GM21576 (cell line): ENCODE data around the gene ZNF423.
"Not testable (repeated sequence)": the region's sequence is repeated elsewhere in the genome, so short reads cannot be mapped to it uniquely, and the experiment has no call there.

Experiments used
- ATAC-seq: cut with Tn5 transposase; IDR thresholded peaks from one replicate; pipeline ENCODE4 v1.9.1; 2021; ENCODE audit warnings: mild to moderate bottlenecking, moderate library complexity; ENCODE audit not compliant: unreplicated experiment

The ZNF423 gene

GRCh38 chr16:49855822-49856671 lies at the start of gene ZNF423:
ZNF423 (minus strand) TSS chr16:49856112; CDS start chr16:49855774, 338 bp downstream.
- ATAC-seq, result no peak

- ATAC-seq, result no peak
These were observed 48.6 kb upstream of the ZNF423 start for GRCh38 chr16:49904348-49905062.

GRCh38 chr16:49902908-49903307 lies 47.0 kb upstream of the ZNF423 start:
- no peak for ATAC-seq

- ATAC-seq, result no peak
These were observed 45.8 kb upstream of the ZNF423 start for GRCh38 chr16:49901711-49902110.

GRCh38 chr16:49900875-49901274 lies 45.0 kb upstream of the ZNF423 start:
- ATAC-seq, result no peak

GRCh38 chr16:49899991-49900695 lies 44.2 kb upstream of the ZNF423 start:
- ATAC-seq, result no peak

- no peak for ATAC-seq
These were observed 40.6 kb upstream of the ZNF423 start for GRCh38 chr16:49896447-49896964.

GRCh38 chr16:49890876-49891275 lies 35.0 kb upstream of the ZNF423 start:
- ATAC-seq, result no peak

GRCh38 chr16:49889725-49890397 lies 33.9 kb upstream of the ZNF423 start:
- no peak for ATAC-seq

- ATAC-seq, result no peak
These were observed 30.7 kb upstream of the ZNF423 start for GRCh38 chr16:49886554-49887094.

- no peak for ATAC-seq
These were observed 28.4 kb upstream of the ZNF423 start for GRCh38 chr16:49884033-49885015.

- ATAC-seq, result no peak
These were observed 27.4 kb upstream of the ZNF423 start for GRCh38 chr16:49883076-49884014.

- no peak for ATAC-seq
These were observed 26.0 kb upstream of the ZNF423 start for GRCh38 chr16:49881890-49882289.

GRCh38 chr16:49878540-49878939 lies 22.6 kb upstream of the ZNF423 start:
- ATAC-seq, result not testable (repeated sequence)

- ATAC-seq, result no peak
These were observed 20.8 kb upstream of the ZNF423 start for GRCh38 chr16:49876716-49877129.

GRCh38 chr16:49875806-49876715 lies 20.1 kb upstream of the ZNF423 start:
- no peak for ATAC-seq

GRCh38 chr16:49874613-49875237 lies 18.8 kb upstream of the ZNF423 start:
- no peak for ATAC-seq
